Fibroblast of the conjunctiva (primary cell): ENCODE results near the gene AHCYL1.
"Not testable (repeated sequence)": the region's sequence is repeated elsewhere in the genome, so short reads cannot be mapped to it uniquely, and the experiment has no call there.

Source experiments
- DNase-seq: peaks from one replicate; pipeline ENCODE4 v3.0.0-alpha.2; 2010; ENCODE audit warnings: low read depth

Gene AHCYL1

GRCh38 chr1:109997204-109997866, 12.8 kb downstream of the AHCYL1 start:
- no peak for DNase-seq

GRCh38 chr1:109997867-109998229, 13.3 kb downstream of the AHCYL1 start:
- DNase-seq, result no peak

- no peak for DNase-seq
Measured at GRCh38 chr1:110002695-110003094, 18.1 kb downstream of the AHCYL1 start.

- peak; percentile 94 for DNase-seq
Measured at GRCh38 chr1:110003747-110004428, 19.3 kb downstream of the AHCYL1 start.

GRCh38 chr1:110004583-110004982, 20.0 kb downstream of the AHCYL1 start:
- DNase-seq, result no peak

GRCh38 chr1:110005971-110006370, 21.4 kb downstream of the AHCYL1 start:
- no peak for DNase-seq

GRCh38 chr1:110006516-110006915, 22.0 kb downstream of the AHCYL1 start:
- no peak for DNase-seq

- no peak for DNase-seq
Measured at GRCh38 chr1:110007046-110007830, 22.7 kb downstream of the AHCYL1 start.

GRCh38 chr1:110008971-110009565, 24.5 kb downstream of the AHCYL1 start:
- DNase-seq, result no peak

GRCh38 chr1:110011527-110012041, 27.0 kb downstream of the AHCYL1 start:
- peak; percentile 73 for DNase-seq

- DNase-seq, result no peak
Measured at GRCh38 chr1:110012100-110012780, 27.7 kb downstream of the AHCYL1 start.

GRCh38 chr1:110017792-110018191, 33.2 kb downstream of the AHCYL1 start:
- no peak for DNase-seq

- no peak for DNase-seq
Measured at GRCh38 chr1:110018396-110018795, 33.8 kb downstream of the AHCYL1 start.

- DNase-seq, result no peak
Measured at GRCh38 chr1:110019770-110020169, 35.2 kb downstream of the AHCYL1 start.

GRCh38 chr1:110021285-110021684, 36.7 kb downstream of the AHCYL1 start:
- DNase-seq, result no peak

GRCh38 chr1:110024613-110025012, 40.0 kb downstream of the AHCYL1 start:
- DNase-seq, result no peak

- DNase-seq, result not testable (repeated sequence)
Measured at GRCh38 chr1:110030687-110031086, 46.1 kb downstream of the AHCYL1 start.

- no peak for DNase-seq
Measured at GRCh38 chr1:110032327-110032726, 47.8 kb downstream of the AHCYL1 start.

GRCh38 chr1:110033421-110033820, 48.9 kb downstream of the AHCYL1 start:
- DNase-seq, result no peak

- no peak for DNase-seq
Measured at GRCh38 chr1:110034040-110034450, 49.5 kb downstream of the AHCYL1 start.

GRCh38 chr1:110034451-110035235, 50.1 kb downstream of the AHCYL1 start, which contains the start of gene STRIP1:
TSS of gene STRIP1 (plus strand) at chr1:110034624. CDS start at chr1:110034638, 14 bp downstream.
- peak; percentile 95 for DNase-seq
